Stimulated activated CD4-positive, alpha-beta T cell treated with anti-CD3 and anti-CD28 coated beads, Interleukin-2, amount 100 ng/mL, for 24 hours (primary cell): ENCODE measurements around the gene CERK.

Source experiments
- DNase-seq, 2 donors: peaks; one replicate each; pipeline ENCODE4 v3.0.0-alpha.2; 2020

The CERK gene

DNA sequence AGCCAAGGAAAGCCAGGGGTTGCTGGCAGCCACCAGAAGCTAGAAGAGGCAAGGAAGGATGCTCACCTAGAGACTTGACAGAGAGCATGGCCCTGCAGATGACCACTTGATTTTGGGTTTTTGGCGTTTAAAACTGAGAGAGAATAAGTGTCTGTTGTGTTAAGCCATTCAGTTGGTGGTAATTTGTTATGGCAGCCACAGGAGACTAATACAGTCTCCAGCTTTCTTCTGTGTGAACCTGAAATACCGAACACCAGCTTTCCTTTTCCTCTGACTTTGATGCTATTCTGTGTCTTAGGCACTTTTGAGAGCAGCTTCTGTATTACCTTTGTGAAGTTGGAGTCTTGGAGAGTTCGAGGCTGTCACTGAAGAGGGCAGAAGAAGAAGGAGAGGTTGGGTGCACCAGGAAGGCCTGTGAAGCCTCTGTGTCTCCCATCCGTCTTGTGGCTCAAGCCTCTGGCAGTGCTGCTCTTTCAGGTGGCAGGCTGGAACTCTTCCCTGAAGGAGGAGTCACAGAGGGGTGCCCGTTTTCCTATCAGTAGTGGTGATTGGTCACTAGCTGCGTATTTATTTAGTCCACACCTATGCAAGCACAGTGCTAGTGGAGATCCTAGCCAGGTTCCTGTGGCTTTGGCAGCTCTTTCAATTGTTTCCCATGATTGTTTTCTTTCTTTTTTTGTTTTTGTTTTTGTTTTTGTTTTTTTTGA, 26.9 kb upstream of the CERK start:
- DNase-seq: no peak

GRCh38 chr22:46764140-46764680, 26.2 kb upstream of the CERK start:
- no peak for DNase-seq

GRCh38 chr22:46763051-46763705, 25.1 kb upstream of the CERK start:
- peak; percentile 31 to 52 for DNase-seq

- DNase-seq: peak; percentile 96
These were observed 24.4 kb upstream of the CERK start, which contains the start of gene TBC1D22A for GRCh38 chr22:46762238-46763050. Gene TBC1D22A, plus strand, starts transcription at chr22:46762650. Its CDS starts 137 bp downstream, at chr22:46762787.

DNA sequence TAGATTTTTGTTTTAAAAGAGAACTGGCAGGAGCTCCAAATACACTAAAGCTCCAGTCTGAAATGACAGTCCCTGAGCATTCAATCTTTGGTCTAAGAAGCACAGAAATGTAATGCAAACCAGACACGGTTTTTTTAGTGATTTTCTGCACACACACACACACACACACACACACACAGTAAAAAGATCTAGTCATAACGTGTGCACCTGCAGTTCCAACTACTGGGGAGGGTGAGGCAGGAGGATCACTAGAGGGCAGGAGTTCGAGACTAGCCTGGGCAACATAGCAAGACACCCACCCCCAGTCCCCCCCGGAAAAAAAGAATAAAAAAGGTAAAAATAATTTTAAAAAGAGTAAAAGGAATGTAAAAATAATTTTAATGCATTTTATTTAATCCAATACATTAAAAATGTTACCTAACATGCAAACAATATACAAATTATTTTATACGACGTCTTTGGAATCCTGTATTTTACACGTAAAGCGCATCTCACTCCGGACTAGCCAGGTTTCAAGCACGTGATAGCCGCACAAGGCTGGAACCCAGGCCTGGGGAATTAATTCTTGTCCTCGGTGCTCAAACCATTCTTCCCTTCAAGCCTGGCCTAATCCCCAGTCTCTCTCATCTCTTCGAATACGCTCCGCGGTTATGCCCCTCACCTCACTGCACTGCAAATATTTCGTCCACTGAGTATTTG, 23.6 kb upstream of the CERK start:
- DNase-seq: no peak

DNA sequence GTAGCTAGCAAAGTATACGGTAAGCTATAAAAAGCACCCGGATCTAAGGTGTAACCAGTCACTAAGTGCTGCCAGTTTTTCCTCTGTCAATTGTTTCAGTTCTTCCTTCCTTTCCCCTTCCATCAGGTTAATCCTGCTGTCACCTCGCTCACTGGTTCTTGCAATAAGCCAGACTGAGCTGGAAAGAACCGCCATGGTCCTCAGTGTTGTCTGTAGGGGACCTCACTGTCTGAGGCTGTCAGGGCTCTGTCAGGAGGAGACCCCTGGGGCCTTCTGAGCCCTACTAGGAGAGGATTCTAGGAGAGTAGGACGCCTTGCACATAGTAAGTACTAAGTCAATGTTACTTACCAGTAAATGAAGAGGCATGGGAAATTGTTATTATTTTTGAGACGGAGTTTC, 23.0 kb upstream of the CERK start:
- no peak for DNase-seq

GRCh38 chr22:46758867-46759290, 20.8 kb upstream of the CERK start:
- DNase-seq: peak; percentile 54 to 65

DNA sequence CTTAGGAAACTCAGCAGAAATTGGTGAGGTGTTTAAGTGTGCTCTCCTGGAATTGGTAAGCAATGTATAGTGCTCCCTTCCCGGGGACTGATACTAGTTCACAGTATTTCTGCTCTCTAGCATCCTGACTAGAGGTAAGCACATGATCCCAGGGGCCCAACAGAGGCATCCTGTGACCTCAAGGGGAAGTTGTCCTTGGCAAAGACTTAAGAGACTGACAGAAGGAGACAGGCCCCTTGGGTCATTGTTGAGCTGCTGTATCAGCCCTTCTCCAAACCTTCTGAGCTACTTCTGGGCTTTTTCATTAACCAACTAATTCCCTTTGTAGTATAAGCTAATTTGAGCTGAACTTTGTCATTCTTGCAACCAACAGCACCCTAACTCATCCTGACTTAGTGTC, 20.1 kb upstream of the CERK start:
- DNase-seq: no peak

GRCh38 chr22:46757104-46757503, 19.1 kb upstream of the CERK start:
- no peak for DNase-seq

GRCh38 chr22:46756097-46756496, 18.0 kb upstream of the CERK start:
- no peak for DNase-seq

DNA sequence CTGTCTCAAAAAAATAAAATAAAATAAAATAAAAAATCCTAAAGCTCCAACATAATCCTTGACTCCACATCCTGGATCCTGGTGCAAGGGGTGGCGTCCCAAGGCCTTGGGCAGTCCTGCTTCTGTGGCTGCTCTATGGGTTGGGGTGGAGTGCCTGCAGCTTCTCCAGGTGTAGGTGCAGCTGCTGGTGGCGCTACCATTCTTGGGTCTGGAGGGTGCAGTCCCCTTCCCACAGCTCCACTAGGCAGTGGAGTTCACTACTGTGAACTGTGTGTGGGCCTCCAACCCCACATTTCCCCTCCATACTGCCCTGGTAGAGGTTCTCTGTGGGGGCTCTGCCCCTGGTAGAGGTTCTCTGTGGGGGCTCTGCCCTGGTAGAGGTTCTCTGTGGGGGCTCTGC, 17.5 kb upstream of the CERK start:
- DNase-seq: no peak

- DNase-seq: no peak
These were observed 16.8 kb upstream of the CERK start for GRCh38 chr22:46754826-46755225.

GRCh38 chr22:46754110-46754799, 16.2 kb upstream of the CERK start:
- DNase-seq: no peak

DNA sequence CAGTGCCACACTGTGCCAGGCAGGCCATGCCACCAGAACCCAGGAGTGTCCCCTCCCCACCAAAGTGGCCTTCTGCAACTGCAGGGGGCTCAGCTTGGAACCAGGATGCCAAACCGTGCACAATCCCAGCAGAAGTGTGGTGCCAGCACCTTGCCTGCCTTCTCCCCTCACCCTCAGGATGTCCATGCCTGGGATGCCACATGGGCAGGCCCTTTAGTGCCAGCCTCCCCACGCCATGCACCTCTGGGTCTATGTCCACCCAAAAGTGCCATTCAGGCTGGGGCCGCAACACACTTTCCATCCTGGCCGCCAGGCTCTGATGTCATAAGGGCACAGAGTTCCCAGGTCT, 15.7 kb upstream of the CERK start:
- no peak for DNase-seq

- DNase-seq: no peak
These were observed 15.3 kb upstream of the CERK start for GRCh38 chr22:46753360-46753759.

DNA sequence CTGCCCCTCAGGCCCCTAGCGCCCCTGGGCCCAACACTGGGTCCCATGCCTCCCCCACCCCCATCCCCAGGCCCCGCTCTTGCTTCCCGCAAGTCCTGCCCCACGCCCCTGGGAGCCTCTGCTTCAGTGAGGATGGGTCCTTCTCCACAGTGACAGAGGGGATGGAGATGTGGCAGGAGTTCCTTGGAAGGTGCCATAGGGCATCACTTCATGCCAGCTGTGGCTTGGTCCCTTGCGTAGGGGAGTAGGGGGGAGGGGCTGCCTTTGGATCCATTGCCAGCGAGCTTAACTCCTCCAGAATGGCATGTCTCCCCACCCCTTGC, 14.9 kb upstream of the CERK start:
- DNase-seq: no peak

DNA sequence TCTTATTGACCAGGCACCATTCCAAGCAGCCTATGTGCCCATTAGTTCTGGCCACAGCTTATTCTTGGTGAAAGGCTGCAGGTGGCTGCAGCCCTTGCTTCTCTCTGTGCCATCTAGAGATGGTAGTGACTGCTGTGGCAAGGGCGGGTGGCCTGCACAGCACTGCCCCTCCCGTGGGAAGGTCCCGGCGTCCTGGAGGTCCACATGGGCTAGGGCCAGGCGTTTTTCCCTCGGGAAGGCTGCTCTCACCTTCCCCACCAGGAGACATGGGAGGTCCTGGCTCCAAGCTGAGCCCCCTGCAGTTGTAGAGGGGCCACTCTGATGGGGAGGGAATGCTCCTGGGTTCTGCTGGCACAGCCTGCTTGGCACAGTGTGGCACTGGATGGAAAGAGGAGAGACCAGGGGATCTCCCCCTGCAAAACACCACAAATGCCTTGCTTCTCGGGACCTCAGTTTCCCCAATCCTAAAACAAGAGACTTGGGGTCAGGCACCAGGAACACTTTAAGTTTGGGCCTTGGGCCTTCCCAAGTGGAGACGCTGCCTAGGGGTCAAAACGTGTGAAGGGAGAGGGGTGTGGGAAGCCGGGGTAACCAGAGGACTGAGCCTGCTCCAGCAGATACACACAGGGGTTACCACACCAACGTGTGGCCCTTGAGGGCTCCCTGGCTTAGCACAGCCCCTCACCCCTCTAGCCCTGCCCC, 14.4 kb upstream of the CERK start:
- no peak for DNase-seq

DNA sequence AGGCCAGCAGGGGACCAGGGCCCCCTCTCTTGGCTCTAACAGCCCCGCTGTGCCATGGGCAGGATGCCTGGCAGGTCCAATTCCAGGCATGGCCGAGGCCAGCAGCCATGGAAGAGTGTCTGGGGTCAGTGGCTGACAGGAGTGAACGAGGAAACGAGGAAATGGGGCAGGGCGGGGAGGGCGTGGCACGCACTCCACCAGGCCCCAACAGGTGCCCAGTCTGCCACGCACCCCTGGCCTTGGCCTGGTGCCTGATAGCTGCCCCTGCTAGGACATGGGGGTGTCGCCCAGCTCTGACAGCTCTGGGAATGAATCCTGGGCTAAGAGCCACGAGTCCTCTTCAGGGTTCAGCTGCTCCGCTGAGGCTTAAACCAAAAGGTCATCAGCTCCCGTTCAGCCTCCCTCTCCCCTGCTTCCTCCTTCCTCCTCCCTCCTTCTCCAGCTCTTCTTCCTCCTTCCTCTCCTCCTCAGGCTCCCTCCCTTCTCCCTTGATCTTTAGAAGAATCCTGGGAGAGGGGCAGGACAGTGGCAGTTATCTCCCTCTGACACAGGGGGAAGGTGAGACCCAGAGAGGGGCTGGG, 12.9 kb upstream of the CERK start:
- no peak for DNase-seq

- no peak for DNase-seq
These were observed 12.4 kb upstream of the CERK start for GRCh38 chr22:46750530-46750800.

DNA sequence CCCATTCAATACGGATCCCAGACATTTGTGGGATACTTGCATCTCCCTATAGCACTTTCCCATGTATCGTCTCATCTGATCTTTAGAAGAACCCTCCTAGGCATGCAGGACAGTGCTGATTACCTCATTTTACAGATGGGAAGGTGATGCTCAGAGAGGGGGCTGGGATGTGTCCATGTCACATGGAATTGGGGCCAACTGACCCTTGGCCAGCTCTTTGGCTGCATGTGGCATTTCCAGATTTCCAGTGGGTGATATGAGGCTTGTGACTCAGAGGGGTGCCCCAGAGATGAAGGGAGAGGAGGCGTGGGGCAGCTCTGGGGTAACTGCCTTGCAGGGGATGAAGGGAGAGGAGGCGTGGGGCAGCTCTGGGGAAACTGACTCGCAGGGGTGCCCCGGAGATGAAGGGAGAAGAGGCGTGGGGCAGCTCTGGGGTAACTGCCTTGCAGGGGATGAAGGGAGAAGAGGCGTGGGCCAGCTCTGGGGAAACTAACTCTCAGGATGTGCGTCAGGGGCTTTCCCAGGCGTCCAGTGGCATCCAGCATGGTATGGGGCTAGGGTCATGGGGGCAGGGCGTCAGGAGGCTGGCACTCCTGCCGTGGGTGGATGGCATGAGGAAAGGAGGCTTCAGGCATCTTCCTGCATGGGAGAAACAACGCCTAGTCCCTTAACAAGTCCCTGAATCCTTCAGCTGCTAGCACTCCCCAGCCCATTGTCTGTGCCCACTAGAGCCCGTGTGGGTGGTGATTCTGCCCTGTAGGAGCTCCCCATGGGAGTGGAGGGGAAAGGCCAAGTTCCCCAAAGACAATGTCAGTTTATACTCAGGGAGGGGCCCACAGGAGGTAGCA, 11.9 kb upstream of the CERK start:
- peak in 1 of 2 donors; percentile 30 for DNase-seq
